ENCODE results near the gene HOXD9.

Gene HOXD9

DNA sequence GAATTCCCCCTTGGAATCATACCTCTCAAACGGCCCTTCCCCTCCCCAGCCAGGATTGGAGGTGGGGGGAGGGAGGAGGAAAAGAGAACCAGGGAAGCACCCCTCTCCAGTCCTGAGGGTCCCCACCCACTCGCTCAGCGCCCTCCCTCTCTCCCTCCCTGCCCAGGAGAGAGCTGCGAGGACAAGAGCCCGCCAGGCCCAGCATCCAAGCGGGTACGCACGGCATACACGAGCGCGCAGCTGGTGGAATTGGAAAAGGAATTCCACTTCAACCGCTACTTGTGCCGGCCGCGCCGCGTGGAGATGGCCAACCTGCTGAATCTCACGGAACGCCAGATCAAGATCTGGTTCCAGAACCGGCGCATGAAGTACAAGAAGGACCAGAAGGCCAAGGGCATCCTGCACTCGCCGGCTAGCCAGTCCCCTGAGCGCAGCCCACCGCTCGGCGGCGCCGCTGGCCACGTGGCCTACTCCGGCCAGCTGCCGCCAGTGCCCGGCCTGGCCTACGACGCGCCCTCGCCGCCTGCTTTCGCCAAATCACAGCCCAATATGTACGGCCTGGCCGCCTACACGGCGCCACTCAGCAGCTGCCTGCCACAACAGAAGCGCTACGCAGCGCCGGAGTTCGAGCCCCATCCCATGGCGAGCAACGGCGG lies 49.0 kb downstream of the HOXD9 start:
- DNase-seq = no peak

DNA sequence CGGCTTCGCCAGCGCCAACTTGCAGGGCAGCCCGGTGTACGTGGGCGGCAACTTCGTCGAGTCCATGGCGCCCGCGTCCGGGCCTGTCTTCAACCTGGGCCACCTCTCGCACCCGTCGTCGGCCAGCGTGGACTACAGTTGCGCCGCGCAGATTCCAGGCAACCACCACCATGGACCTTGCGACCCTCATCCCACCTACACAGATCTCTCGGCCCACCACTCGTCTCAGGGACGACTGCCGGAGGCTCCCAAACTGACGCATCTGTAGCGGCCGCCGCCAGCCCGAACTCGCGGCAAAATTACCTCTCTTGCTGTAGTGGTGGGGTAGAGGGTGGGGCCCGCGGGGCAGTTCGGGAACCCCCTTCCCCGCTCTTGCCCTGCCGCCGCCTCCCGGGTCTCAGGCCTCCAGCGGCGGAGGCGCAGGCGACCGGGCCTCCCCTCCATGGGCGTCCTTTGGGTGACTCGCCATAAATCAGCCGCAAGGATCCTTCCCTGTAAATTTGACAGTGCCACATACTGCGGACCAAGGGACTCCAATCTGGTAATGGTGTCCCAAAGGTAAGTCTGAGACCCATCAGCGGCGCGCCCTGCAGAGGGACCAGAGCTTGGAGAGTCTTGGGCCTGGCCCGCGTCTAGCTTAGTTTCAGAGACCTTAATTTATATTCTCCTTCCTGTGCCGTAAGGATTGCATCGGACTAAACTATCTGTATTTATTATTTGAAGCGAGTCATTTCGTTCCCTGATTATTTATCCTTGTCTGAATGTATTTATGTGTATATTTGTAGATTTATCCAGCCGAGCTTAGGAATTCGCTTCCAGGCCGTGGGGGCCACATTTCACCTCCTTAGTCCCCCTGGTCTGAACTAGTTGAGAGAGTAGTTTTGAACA lies 49.7 kb downstream of the HOXD9 start:
- DNase-seq = no peak

DNA sequence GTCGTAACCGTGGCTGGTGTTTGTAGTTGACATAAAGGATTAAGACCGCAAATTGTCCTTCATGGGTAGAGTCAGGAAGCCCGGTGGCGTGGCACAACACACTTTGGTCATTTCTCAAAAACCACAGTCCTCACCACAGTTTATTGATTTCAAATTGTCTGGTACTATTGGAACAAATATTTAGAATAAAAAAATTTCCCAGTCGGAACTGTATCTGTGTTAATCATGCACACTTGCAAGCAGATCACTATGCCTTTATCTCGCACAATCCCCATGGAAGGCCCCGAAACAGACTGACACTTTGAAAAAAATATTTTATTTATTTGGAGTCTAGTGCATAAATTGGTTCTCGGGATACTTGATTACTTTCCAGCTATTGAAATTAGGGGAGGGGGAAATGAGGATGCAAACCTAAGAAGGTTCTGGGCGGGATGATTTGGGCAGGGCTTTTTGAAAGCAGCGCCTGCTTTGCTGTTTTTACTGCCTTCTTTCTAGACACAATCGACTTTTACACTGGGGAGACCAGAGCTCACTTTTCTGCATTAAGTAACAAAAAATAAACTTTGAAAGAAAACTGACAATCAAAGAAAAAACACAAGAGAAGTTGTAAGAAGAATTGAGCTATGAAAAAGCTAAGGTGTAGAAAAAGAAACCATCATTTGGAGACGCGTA lies 50.5 kb downstream of the HOXD9 start:
- no peak for DNase-seq

DNA sequence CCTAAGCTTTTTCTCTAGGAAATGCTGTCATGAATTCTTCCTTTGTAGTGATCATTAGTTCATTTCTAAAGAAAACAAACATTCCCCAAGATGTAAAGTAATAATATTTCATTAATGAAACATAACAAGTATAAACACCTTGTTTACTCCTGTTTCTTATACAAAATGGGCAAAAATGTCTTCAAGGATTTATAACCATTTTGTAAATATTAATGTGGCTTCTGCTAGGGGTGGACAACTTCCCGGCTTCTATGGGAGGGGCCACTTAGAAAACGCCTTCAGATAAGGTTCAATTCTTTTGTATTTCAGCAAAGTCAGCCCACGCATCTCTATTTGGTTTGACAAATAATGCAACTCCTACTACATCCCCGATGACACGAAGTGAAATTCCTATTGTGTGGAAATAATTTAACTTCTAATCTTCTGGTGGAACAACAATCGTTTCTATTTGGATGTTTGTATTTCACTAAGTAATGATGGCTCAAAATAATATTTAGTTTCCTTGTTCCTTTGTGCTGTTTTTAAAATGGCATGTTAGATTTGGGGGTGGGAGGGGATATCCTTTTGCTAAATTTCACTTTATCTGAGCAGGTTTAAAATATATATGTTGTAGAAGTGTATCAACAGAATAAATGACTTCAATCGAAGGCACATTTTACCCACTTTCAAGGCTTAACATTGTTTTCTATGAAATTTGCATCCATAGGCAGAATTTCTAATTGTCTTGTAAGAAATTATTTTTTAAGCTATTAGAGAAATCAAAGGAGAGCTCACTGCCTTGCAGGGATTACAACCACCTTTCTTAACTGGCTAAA lies 51.3 kb downstream of the HOXD9 start:
- DNase-seq = no peak

DNA sequence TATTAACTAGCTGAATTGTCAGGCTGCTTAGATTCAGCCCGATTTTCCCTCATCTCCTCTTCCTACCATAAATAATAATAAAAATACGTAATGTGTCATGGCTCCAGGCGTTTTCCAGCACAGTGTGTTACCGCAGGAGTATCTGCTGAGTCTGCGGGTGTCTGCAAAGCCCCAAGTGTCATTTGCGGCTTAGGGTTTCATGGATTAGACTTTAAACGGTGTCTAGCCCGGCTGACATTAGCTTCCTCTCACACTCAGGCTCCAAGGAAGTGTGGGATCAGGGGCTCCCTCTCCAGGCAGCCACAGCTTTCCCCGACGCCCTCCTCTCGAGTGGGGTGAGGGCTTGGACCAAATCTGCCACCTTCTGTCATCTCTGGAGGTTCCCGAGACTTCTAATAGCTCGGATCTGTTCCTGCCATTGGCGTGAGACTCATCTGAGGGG lies 51.9 kb downstream of the HOXD9 start:
- no peak for DNase-seq
